ENCODE measurements around the gene STK4. TPM values are rescaled to one million over a fixed set of nuclear protein-coding genes. Genes with fewer than 3 reads are reported as not detected.
A peak's percentile ranks its signal among the peaks of the same experiment; 100 is the strongest.

Gene STK4
- total RNA-seq, 1 experiment from 2014 or later: 41.2 TPM

DNA sequence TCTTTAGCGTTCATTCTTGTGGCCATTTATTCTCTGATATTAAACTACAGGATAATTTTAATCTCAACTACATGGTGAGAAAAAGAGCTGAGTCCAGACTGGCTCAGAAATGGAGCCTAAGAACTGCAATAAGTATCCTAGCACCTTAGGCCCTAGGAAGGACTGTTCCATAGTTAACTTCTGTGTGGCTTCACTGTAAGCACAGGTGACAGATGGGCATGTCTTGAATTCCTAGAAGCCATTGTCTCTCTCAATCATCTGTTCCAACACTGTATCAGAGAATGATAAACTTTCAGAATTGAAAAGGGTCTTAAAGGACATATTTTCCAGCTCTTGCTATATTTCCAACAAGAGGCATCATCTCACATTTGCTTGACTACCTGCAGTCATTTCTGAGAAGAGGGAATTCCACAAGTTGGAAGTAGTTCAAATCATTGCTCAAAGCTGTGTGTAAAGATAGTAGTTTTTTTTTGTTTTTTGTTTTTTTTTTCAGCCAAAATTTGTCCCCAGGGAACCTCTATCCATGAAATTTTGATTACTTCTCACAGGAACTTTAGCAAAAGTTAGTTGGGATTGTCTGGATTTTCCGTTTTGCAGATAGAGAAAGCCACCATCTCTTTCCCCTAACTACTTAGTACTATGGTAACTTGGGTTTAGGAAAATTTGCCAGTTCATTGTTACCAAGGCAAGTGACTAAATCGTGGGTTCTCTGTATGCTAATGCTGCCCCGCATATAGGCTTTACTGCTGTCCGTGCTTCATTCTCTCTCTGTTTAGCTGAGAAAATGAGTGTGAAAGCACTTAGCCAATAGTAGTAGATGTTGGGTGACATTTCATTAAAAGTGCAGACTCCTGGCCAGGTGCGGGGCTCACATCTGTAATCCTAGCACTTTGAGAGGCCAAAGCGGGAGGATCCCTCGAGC is 87.4 kb downstream of the STK4 start:
- no peaks in the 10 kb centered on the region for H3K9me3 Mint-ChIP-seq
- ATAC-seq: no peak
- TF ChIP-seq TEAD4 (CRISPR knock-in tag; IDR thresholded peaks at IDR 0.05) (no peak), MAX (CRISPR knock-in tag; IDR thresholded peaks at IDR 0.05) (no peak), NR2C2 (CRISPR knock-in tag; IDR thresholded peaks at IDR 0.05) (no peak), MYBL2 (CRISPR knock-in tag; IDR thresholded peaks at IDR 0.05) (no peak), CREB1 (CRISPR knock-in tag; IDR thresholded peaks at IDR 0.05) (no peak), ZNF423 (CRISPR knock-in tag; IDR thresholded peaks at IDR 0.05) (no peak), ZNF317 (CRISPR knock-in tag; IDR thresholded peaks at IDR 0.05; ENCODE audit: borderline replicate concordance, low read depth) (no peak)
- TF ChIP-seq, protein P1, sequence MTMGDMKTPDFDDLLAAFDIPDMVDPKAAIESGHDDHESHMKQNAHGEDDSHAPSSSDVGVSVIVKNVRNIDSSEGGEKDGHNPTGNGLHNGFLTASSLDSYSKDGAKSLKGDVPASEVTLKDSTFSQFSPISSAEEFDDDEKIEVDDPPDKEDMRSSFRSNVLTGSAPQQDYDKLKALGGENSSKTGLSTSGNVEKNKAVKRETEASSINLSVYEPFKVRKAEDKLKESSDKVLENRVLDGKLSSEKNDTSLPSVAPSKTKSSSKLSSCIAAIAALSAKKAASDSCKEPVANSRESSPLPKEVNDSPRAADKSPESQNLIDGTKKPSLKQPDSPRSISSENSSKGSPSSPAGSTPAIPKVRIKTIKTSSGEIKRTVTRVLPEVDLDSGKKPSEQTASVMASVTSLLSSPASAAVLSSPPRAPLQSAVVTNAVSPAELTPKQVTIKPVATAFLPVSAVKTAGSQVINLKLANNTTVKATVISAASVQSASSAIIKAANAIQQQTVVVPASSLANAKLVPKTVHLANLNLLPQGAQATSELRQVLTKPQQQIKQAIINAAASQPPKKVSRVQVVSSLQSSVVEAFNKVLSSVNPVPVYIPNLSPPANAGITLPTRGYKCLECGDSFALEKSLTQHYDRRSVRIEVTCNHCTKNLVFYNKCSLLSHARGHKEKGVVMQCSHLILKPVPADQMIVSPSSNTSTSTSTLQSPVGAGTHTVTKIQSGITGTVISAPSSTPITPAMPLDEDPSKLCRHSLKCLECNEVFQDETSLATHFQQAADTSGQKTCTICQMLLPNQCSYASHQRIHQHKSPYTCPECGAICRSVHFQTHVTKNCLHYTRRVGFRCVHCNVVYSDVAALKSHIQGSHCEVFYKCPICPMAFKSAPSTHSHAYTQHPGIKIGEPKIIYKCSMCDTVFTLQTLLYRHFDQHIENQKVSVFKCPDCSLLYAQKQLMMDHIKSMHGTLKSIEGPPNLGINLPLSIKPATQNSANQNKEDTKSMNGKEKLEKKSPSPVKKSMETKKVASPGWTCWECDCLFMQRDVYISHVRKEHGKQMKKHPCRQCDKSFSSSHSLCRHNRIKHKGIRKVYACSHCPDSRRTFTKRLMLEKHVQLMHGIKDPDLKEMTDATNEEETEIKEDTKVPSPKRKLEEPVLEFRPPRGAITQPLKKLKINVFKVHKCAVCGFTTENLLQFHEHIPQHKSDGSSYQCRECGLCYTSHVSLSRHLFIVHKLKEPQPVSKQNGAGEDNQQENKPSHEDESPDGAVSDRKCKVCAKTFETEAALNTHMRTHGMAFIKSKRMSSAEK (CRISPR knock-in tag; IDR thresholded peaks at IDR 0.05; ENCODE audit: borderline replicate concordance): no peak
- CTCF ChIA-PET: interaction anchor here (0.6 to 5.1 kb wide), 5 partner anchors 9 to 398 kb away, joined by 3 to 37 read pairs (median 4); no protein-coding TSS in a partner anchor
- peaks cover 32% of the 10 kb centered on the region for H3K4me1 Mint-ChIP-seq
- POLR2A ChIA-PET: no interaction called here
- no peaks in the 10 kb centered on the region for H3K36me3 Mint-ChIP-seq
- H3K4me3 Mint-ChIP-seq: no peak overlapping the region
- peak overlapping the region; percentile 51; the same call in 1 of the 2 replicates for H3K27ac Mint-ChIP-seq
- no peaks in the 10 kb centered on the region for H3K27me3 Mint-ChIP-seq (ENCODE audit: low read depth)
- no peak for DNase-seq (ENCODE audit: low spot score)

DNA sequence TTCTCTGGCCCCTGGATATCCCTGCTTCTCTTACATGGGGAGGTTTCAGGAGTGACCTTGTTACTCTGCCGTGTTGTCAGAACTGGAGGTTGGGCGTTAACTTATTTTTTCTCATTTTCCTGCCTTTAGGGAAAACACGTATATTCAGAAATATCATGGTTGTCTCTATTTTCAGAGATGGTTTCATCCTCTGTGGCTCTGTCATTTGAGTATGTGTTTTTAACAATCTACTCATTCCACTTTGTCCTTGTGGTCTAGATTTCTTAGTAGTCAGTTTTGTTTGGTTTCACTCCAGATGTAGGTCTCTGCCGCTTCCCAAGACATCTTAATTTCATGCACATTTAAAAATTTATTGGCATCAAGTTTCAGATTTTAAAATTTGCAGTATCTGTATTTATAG is 88.7 kb downstream of the STK4 start:
- Mint-ChIP-seq H3K9me3 (no peaks in the 10 kb centered on the region), H3K27me3 (ENCODE audit: low read depth) (no peaks in the 10 kb centered on the region), H3K27ac (peak overlapping the region; percentile 21; the same call in 1 of the 2 replicates), H3K4me1 (peaks cover 21% of the 10 kb centered on the region), H3K4me3 (no peak overlapping the region), H3K36me3 (no peaks in the 10 kb centered on the region)
- CTCF ChIA-PET: interaction anchor here (5.1 kb wide), 1 partner anchor 11 kb away, joined by 37 read pairs; no protein-coding TSS in a partner anchor
- DNase-seq (ENCODE audit: low spot score) (no peak), ATAC-seq (no peak)
- POLR2A ChIA-PET: interaction anchor here (0.7 kb wide), 1 partner anchor 663 kb away, joined by 14 read pairs; no protein-coding TSS in a partner anchor
- TF ChIP-seq SOX15 (CRISPR knock-in tag; IDR thresholded peaks at IDR 0.05) (no peak), GTF2I (CRISPR knock-in tag; conservative IDR thresholded peaks at IDR 0.05) (no peak), USF1 (CRISPR knock-in tag; IDR thresholded peaks at IDR 0.05) (no peak), IRF1 (CRISPR knock-in tag; IDR thresholded peaks at IDR 0.05) (no peak), CREM (CRISPR knock-in tag; IDR thresholded peaks at IDR 0.05) (no peak), PRDM15 (CRISPR knock-in tag; IDR thresholded peaks at IDR 0.05) (no peak), NFATC4 (CRISPR knock-in tag; IDR thresholded peaks at IDR 0.05) (no peak), TEAD1 (CRISPR knock-in tag; IDR thresholded peaks at IDR 0.05) (no peak), HMGXB4 (CRISPR knock-in tag; IDR thresholded peaks at IDR 0.05) (no peak), MAX (CRISPR knock-in tag; IDR thresholded peaks at IDR 0.05) (no peak), MYBL2 (CRISPR knock-in tag; IDR thresholded peaks at IDR 0.05) (no peak)
- TF ChIP-seq, protein P2, sequence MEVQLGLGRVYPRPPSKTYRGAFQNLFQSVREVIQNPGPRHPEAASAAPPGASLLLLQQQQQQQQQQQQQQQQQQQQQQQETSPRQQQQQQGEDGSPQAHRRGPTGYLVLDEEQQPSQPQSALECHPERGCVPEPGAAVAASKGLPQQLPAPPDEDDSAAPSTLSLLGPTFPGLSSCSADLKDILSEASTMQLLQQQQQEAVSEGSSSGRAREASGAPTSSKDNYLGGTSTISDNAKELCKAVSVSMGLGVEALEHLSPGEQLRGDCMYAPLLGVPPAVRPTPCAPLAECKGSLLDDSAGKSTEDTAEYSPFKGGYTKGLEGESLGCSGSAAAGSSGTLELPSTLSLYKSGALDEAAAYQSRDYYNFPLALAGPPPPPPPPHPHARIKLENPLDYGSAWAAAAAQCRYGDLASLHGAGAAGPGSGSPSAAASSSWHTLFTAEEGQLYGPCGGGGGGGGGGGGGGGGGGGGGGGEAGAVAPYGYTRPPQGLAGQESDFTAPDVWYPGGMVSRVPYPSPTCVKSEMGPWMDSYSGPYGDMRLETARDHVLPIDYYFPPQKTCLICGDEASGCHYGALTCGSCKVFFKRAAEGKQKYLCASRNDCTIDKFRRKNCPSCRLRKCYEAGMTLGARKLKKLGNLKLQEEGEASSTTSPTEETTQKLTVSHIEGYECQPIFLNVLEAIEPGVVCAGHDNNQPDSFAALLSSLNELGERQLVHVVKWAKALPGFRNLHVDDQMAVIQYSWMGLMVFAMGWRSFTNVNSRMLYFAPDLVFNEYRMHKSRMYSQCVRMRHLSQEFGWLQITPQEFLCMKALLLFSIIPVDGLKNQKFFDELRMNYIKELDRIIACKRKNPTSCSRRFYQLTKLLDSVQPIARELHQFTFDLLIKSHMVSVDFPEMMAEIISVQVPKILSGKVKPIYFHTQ (CRISPR knock-in tag; IDR thresholded peaks at IDR 0.05): no peak
